GM19025 (cell line): ENCODE results near the gene TRMT10B.
"Not testable (repeated sequence)": the region's sequence is repeated elsewhere in the genome, so short reads cannot be mapped to it uniquely, and the experiment has no call there.

Source experiments
- ATAC-seq: cut with Tn5 transposase; IDR thresholded peaks from one replicate; pipeline ENCODE4 v1.9.1; 2021; ENCODE audit warnings: mild to moderate bottlenecking, low read depth, moderate library complexity; ENCODE audit not compliant: unreplicated experiment

TRMT10B gene

GRCh38 chr9:37749129-37749528 is 4.5 kb upstream of the TRMT10B start:
- no peak for ATAC-seq

- ATAC-seq = no peak
Observed at GRCh38 chr9:37751186-37751585, 2.4 kb upstream of the TRMT10B start.

GRCh38 chr9:37751704-37752103 is 1.9 kb upstream of the TRMT10B start:
- ATAC-seq = not testable (repeated sequence)

- not testable (repeated sequence) for ATAC-seq
Observed at GRCh38 chr9:37752112-37752511, 1.5 kb upstream of the TRMT10B start.

- ATAC-seq = no peak
Observed at GRCh38 chr9:37752642-37753488, 740 bp upstream of the TRMT10B start.

- ATAC-seq = no peak
Observed at GRCh38 chr9:37758747-37759146, 5.1 kb downstream of the TRMT10B start.

- no peak for ATAC-seq
Observed at GRCh38 chr9:37760416-37761161, 7.0 kb downstream of the TRMT10B start.

GRCh38 chr9:37761511-37761910 is 7.9 kb downstream of the TRMT10B start:
- ATAC-seq = no peak

- ATAC-seq = not testable (repeated sequence)
Observed at GRCh38 chr9:37765263-37765662, 11.7 kb downstream of the TRMT10B start.

- ATAC-seq = no peak
Observed at GRCh38 chr9:37769306-37769705, 15.7 kb downstream of the TRMT10B start.

GRCh38 chr9:37769995-37770394 is 16.4 kb downstream of the TRMT10B start:
- no peak for ATAC-seq

- ATAC-seq = no peak
Observed at GRCh38 chr9:37775216-37775919, 21.8 kb downstream of the TRMT10B start.

- ATAC-seq = no peak
Observed at GRCh38 chr9:37776328-37776727, 22.7 kb downstream of the TRMT10B start.

- ATAC-seq = no peak
Observed at GRCh38 chr9:37778534-37778933, 24.9 kb downstream of the TRMT10B start.

- ATAC-seq = no peak
Observed at GRCh38 chr9:37784291-37784615, 30.6 kb downstream of the TRMT10B start.

GRCh38 chr9:37784616-37785483 is 31.2 kb downstream of the TRMT10B start, which contains the start of gene EXOSC3:
Gene EXOSC3 (minus strand): TSS chr9:37785064. CDS start chr9:37785044, 20 bp downstream.
- ATAC-seq = peak; percentile 92

GRCh38 chr9:37787059-37787458 is 33.5 kb downstream of the TRMT10B start:
- no peak for ATAC-seq

- ATAC-seq = no peak
Observed at GRCh38 chr9:37788332-37788731, 34.7 kb downstream of the TRMT10B start.

- ATAC-seq = no peak
Observed at GRCh38 chr9:37790096-37790495, 36.5 kb downstream of the TRMT10B start.

- no peak for ATAC-seq
Observed at GRCh38 chr9:37792122-37792521, 38.5 kb downstream of the TRMT10B start.
